OCI-LY3 (cell line): Measurements from ENCODE around the gene CC2D2A.

ENCODE experiments used
- H2AFZ ChIP-seq: fragments of 200-600, 300-600 bp; shearing (Covaris generic); 2 replicates; pipeline ENCODE4 v1.6.0; 2014; ENCODE audit warnings: antibody characterized with exemption, low read depth, low read length
- H3K27ac ChIP-seq: fragments of 200-600, 300-600 bp; sonication (generic); 2 replicates; pipeline ENCODE4 v1.5.1; 2014; ENCODE audit warnings: mild to moderate bottlenecking, low read length, moderate library complexity, mixed read lengths
- H3K27me3 ChIP-seq: fragments of 200-600, 300-600 bp; sonication (generic); 2 replicates; pipeline ENCODE4 v1.6.1; 2014; ENCODE audit warnings: low read depth, low read length, mixed read lengths
- H3K36me3 ChIP-seq: fragments of 200-600, 300-600 bp; sonication (generic); replicated peaks from 2 replicates; pipeline ENCODE3; 2014; ENCODE audit warnings: low read depth, low read length, mixed read lengths
- H3K4me1 ChIP-seq: fragments of 300-600, 200-600 bp; sonication (generic); 2 replicates; pipeline ENCODE4 v1.6.1; 2014; ENCODE audit warnings: low read length, mixed read lengths
- H3K4me2 ChIP-seq: fragments of 200-600, 300-600 bp; sonication (generic); 2 replicates; pipeline ENCODE4 v1.6.1; 2014; ENCODE audit warnings: low read length, mixed read lengths
- H3K4me3 ChIP-seq: fragments of 300-600, 200-600 bp; sonication (generic); 2 replicates; pipeline ENCODE4 v1.5.1; 2014; ENCODE audit warnings: antibody characterized with exemption, mild to moderate bottlenecking, low read length, moderate library complexity
- H3K79me2 ChIP-seq: fragments of 300-600, 200-600 bp; shearing (Covaris generic); 2 replicates; pipeline ENCODE4 v1.6.1; 2014; ENCODE audit warnings: mild to moderate bottlenecking, low read length, mixed read lengths
- H3K9ac ChIP-seq: fragments of 300-600, 200-600 bp; shearing (Covaris generic); 2 replicates; pipeline ENCODE4 v1.6.0; 2014; ENCODE audit warnings: mild to moderate bottlenecking, low read length, moderate library complexity
- H3K9me3 ChIP-seq: fragments of 200-600, 300-600 bp; shearing (Covaris generic); 2 replicates; pipeline ENCODE4 v1.6.1; 2014; ENCODE audit warnings: low read length, mixed read lengths; ENCODE audit not compliant: insufficient read depth
- H4K20me1 ChIP-seq: fragments of 200-600, 300-600 bp; sonication (generic); 2 replicates; pipeline ENCODE4 v1.6.1; 2016; ENCODE audit warnings: low read length, mixed read lengths; ENCODE audit not compliant: insufficient read depth
- CTCF ChIP-seq: fragments of 200-600, 300-600 bp; sonication (generic); IDR thresholded peaks from 2 replicates; pipeline ENCODE4 v1.5.1; 2014; ENCODE audit warnings: antibody characterized with exemption, low read length, low read depth
- EZH2phosphoT487 ChIP-seq: fragments of 200-600 bp; shearing (Covaris generic); IDR thresholded peaks from 2 replicates; pipeline ENCODE4 v1.6.1; 2018; ENCODE audit warnings: antibody characterized with exemption, mixed run types, low read depth

The CC2D2A gene

GRCh38 chr4:15443371-15444160, 26.1 kb upstream of the CC2D2A start:
- H3K79me2 ChIP-seq: no peaks in the 10 kb centered on the region
- no peaks in the 10 kb centered on the region for H3K4me1 ChIP-seq
- no peak for TF ChIP-seq CTCF
- no peak overlapping the region for H3K9ac ChIP-seq
- H3K27me3 ChIP-seq: no peaks in the 10 kb centered on the region
- H3K4me3 ChIP-seq: no peak overlapping the region
- no peaks in the 10 kb centered on the region for H4K20me1 ChIP-seq
- H3K9me3 ChIP-seq: no peaks in the 10 kb centered on the region
- no peak overlapping the region for H3K27ac ChIP-seq
- no peak overlapping the region for H2AFZ ChIP-seq
- no peaks in the 10 kb centered on the region for H3K36me3 ChIP-seq
- no peak overlapping the region for H3K4me2 ChIP-seq

- H3K4me2 ChIP-seq: no peak overlapping the region
- no peak overlapping the region for H2AFZ ChIP-seq
- TF ChIP-seq CTCF: no peak
- TF ChIP-seq EZH2phosphoT487: no peak
Observed at GRCh38 chr4:15444276-15444675, 25.4 kb upstream of the CC2D2A start.

GRCh38 chr4:15444879-15445547, 24.7 kb upstream of the CC2D2A start:
- no peaks in the 10 kb centered on the region for H4K20me1 ChIP-seq
- no peak overlapping the region for H2AFZ ChIP-seq
- H3K4me1 ChIP-seq: no peaks in the 10 kb centered on the region
- no peaks in the 10 kb centered on the region for H3K79me2 ChIP-seq
- no peak overlapping the region for H3K27ac ChIP-seq
- H3K9me3 ChIP-seq: no peaks in the 10 kb centered on the region
- no peak overlapping the region for H3K4me2 ChIP-seq
- H3K27me3 ChIP-seq: no peaks in the 10 kb centered on the region
- no peaks in the 10 kb centered on the region for H3K36me3 ChIP-seq
- no peak for TF ChIP-seq CTCF
- TF ChIP-seq EZH2phosphoT487: no peak
- H3K9ac ChIP-seq: no peak overlapping the region
- no peak overlapping the region for H3K4me3 ChIP-seq

More at GRCh38 chr4:15444276-15444675, 25.4 kb upstream of the CC2D2A start:
- Histone ChIP-seq H4K20me1 (no peaks in the 10 kb centered on the region), H3K36me3 (no peaks in the 10 kb centered on the region), H3K4me1 (no peaks in the 10 kb centered on the region), H3K9me3 (no peaks in the 10 kb centered on the region), H3K9ac (no peak overlapping the region), H3K4me3 (no peak overlapping the region), H3K27me3 (no peaks in the 10 kb centered on the region), H3K79me2 (no peaks in the 10 kb centered on the region), H3K27ac (no peak overlapping the region)

- no peaks in the 10 kb centered on the region for H3K9me3 ChIP-seq
- H3K4me2 ChIP-seq: no peak overlapping the region
- no peaks in the 10 kb centered on the region for H3K4me1 ChIP-seq
- no peak overlapping the region for H2AFZ ChIP-seq
- no peaks in the 10 kb centered on the region for H4K20me1 ChIP-seq
- no peak overlapping the region for H3K9ac ChIP-seq
- H3K27me3 ChIP-seq: no peaks in the 10 kb centered on the region
- H3K27ac ChIP-seq: no peak overlapping the region
- no peak for TF ChIP-seq EZH2phosphoT487
- TF ChIP-seq CTCF: no peak
- H3K79me2 ChIP-seq: no peaks in the 10 kb centered on the region
- no peak overlapping the region for H3K4me3 ChIP-seq
- no peaks in the 10 kb centered on the region for H3K36me3 ChIP-seq
Observed at GRCh38 chr4:15451181-15451865, 18.4 kb upstream of the CC2D2A start.
